HepG2 (cell line): ENCODE results near the gene TTLL13. TPM values are rescaled to one million over a fixed set of nuclear protein-coding genes. Genes with fewer than 3 reads are reported as not detected.

Experiments used
- ATAC-seq: fragments of 200-7000 bp; cut with Tn5 transposase; 3 replicates; pipeline ENCODE4 v1.9.1; 2020; ENCODE audit warnings: mild to moderate bottlenecking, moderate library complexity
- BruUV-seq: library from RNA; stranded (reverse); fragments of 400-500 nt; replicated peaks from 2 replicates; lab custom pipeline; 2021; lab: Mats Ljungman, UMichigan
- CTCF ChIA-PET: fragments of 300-600 bp; formaldehyde crosslinking; extraction: SDS; loops from one replicate; lab custom pipeline; 2021; ENCODE audit warnings: low total read pairs, inconsistent platforms, low intra/inter-chr PET ratio; lab: Yijun Ruan, JAX
- POLR2A ChIA-PET: fragments of 350-600 bp; sonication (Branson Sonifier 250); formaldehyde crosslinking; loops from one replicate; lab custom pipeline; 2020; ENCODE audit warnings: antibody characterized with exemption, inconsistent platforms; lab: Yijun Ruan, JAX
- DNase-seq: peaks from one replicate; pipeline ENCODE4 v3.0.0-alpha.2; 2015; ENCODE audit warnings: low spot score
- FAIRE-seq: peaks from 3 replicates; lab custom pipeline; 2011; peaks lifted over from hg19 to GRCh38; lab: Jason Lieb, UNC
- H2AFZ ChIP-seq: one replicate; pipeline ENCODE4 v1.6.1; 2011; ENCODE audit warnings: low read length, inconsistent platforms
- H3K27ac ChIP-seq: fragments of 300-600 bp; 3 replicates; pipeline ENCODE4 v1.8.0; 2011; ENCODE audit warnings: mixed run types, mild to moderate bottlenecking, mixed read lengths, low read length, inconsistent platforms; ENCODE audit not compliant: insufficient read depth; ENCODE audit errors: extremely low read length
- H3K27me3 ChIP-seq, 2 experiments: fragments of 200-600 bp in 1 of 2; 2 replicates in 1 of 2; 3 replicates in 1 of 2; pipeline versions ENCODE4 v1.6.0 to v1.8.0; 2011; ENCODE audit warnings: low read length in 2 of 2, mild to moderate bottlenecking in 2 of 2, moderate library complexity in 2 of 2, inconsistent platforms in 1 of 2; ENCODE audit not compliant: insufficient read depth in 2 of 2, control insufficient read depth in 1 of 2
- H3K36me3 ChIP-seq, 2 experiments: fragments of 200-600 bp in 1 of 2; replicated peaks in 1 of 2; 2 replicates in 1 of 2; 3 replicates in 1 of 2; pipeline versions ENCODE4 v1.5.1 to v1.8.0; 2011; ENCODE audit warnings: low read length in 2 of 2, inconsistent platforms in 1 of 2; ENCODE audit not compliant: insufficient read depth in 2 of 2, control insufficient read depth in 1 of 2
- H3K4me1 ChIP-seq: 2 replicates; pipeline ENCODE4 v1.5.1; 2012; ENCODE audit warnings: low read length, inconsistent platforms; ENCODE audit not compliant: insufficient read depth
- H3K4me2 ChIP-seq: 2 replicates; pipeline ENCODE4 v1.6.0; 2011; ENCODE audit warnings: low read depth, low read length, inconsistent platforms
- H3K4me3 ChIP-seq, 3 experiments: fragments of 200-600 bp in 1 of 3; sonication (generic), shearing (Covaris generic) in 1 of 3; replicated peaks in 1 of 3; 2 replicates each; pipeline ENCODE4 v1.5.1; 2011 to 2016; ENCODE audit warnings: low read length in 3 of 3, inconsistent platforms in 2 of 3, low read depth in 2 of 3, mild to moderate bottlenecking in 2 of 3, control low read depth in 1 of 3, mixed read lengths in 1 of 3; ENCODE audit not compliant: insufficient read depth in 1 of 3
- H3K79me2 ChIP-seq: one replicate; pipeline ENCODE4 v1.6.1; 2011; ENCODE audit warnings: low read length, inconsistent platforms; ENCODE audit not compliant: insufficient read depth
- H3K9ac ChIP-seq: 2 replicates; pipeline ENCODE4 v1.6.0; 2011; ENCODE audit warnings: mild to moderate bottlenecking, low read depth, low read length, inconsistent platforms; ENCODE audit not compliant: insufficient read depth
- H3K9me3 ChIP-seq: 2 replicates; pipeline ENCODE4 v1.5.1; 2012; ENCODE audit warnings: mild to moderate bottlenecking, low read length
- H4K20me1 ChIP-seq: 2 replicates; pipeline ENCODE4 v1.6.0; 2011; ENCODE audit warnings: inconsistent platforms, mild to moderate bottlenecking, low read length, moderate library complexity; ENCODE audit not compliant: insufficient read depth
- GFI1 ChIP-seq: sonication (generic); formaldehyde crosslinking; IDR thresholded peaks from 2 replicates; pipeline ENCODE4 v1.5.0; 2020; ENCODE audit warnings: missing genetic modification reagents, mild to moderate bottlenecking, borderline replicate concordance
- GRHL1 ChIP-seq: sonication (generic); formaldehyde crosslinking; conservative IDR thresholded peaks from 2 replicates; pipeline ENCODE4 v1.8.0; 2022; ENCODE audit warnings: missing genetic modification reagents
- HIVEP1 ChIP-seq: sonication (generic); formaldehyde crosslinking; IDR thresholded peaks from 2 replicates; pipeline ENCODE4 v1.4.0; 2020; ENCODE audit warnings: mild to moderate bottlenecking, missing genetic modification reagents
- IKZF4 ChIP-seq: sonication (generic); formaldehyde crosslinking; IDR thresholded peaks from 2 replicates; pipeline ENCODE4 v1.5.1; 2020; ENCODE audit warnings: borderline replicate concordance, mild to moderate bottlenecking, low read depth, missing genetic modification reagents; ENCODE audit errors: not compliant biosample characterization
- KAT2B ChIP-seq: fragments of 150-350 bp; IDR thresholded peaks from 2 replicates; pipeline ENCODE4 v1.6.1; 2014; ENCODE audit warnings: low read depth, low read length, borderline replicate concordance
- KDM1A ChIP-seq: IDR thresholded peaks from 2 replicates; pipeline ENCODE4 v1.6.1; 2016; ENCODE audit warnings: missing compliant biosample characterization
- MAFG ChIP-seq: sonication (generic); formaldehyde crosslinking; IDR thresholded peaks from 2 replicates; pipeline ENCODE4 v1.5.1; 2020; ENCODE audit warnings: mild to moderate bottlenecking, missing genetic modification reagents
- MBNL3 ChIP-seq: fragments of 250-450 bp; sonication (Bioruptor Pico); conservative IDR thresholded peaks from 2 replicates; pipeline ENCODE4 v1.8.0; 2022; ENCODE audit warnings: mild to moderate bottlenecking, inconsistent platforms
- MLLT10 ChIP-seq: sonication (generic); formaldehyde crosslinking; IDR thresholded peaks from 2 replicates; pipeline ENCODE4 v1.4.0; 2020; ENCODE audit warnings: missing genetic modification reagents
- NPAS2 ChIP-seq: sonication (generic); formaldehyde crosslinking; IDR thresholded peaks from 2 replicates; pipeline ENCODE4 v1.8.0; 2022; ENCODE audit warnings: mild to moderate bottlenecking, missing genetic modification reagents, borderline replicate concordance
- SALL2 ChIP-seq: sonication (generic); formaldehyde crosslinking; IDR thresholded peaks from 2 replicates; pipeline ENCODE4 v1.8.1; 2023; ENCODE audit warnings: mild to moderate bottlenecking, missing genetic modification reagents, inconsistent platforms
- SOX5 ChIP-seq: IDR thresholded peaks from 2 replicates; pipeline ENCODE4 v1.6.1; 2016; ENCODE audit warnings: borderline replicate concordance
- ZBTB25 ChIP-seq: IDR thresholded peaks from 2 replicates; pipeline ENCODE4 v1.6.1; 2018; ENCODE audit warnings: missing genetic modification reagents
- ZNF256 ChIP-seq: sonication (generic); formaldehyde crosslinking; conservative IDR thresholded peaks from 2 replicates; pipeline ENCODE4 v1.4.0; 2020; ENCODE audit warnings: missing genetic modification reagents
- ZNF646 ChIP-seq: sonication (generic); formaldehyde crosslinking; IDR thresholded peaks from 2 replicates; pipeline ENCODE4 v1.9.0; 2021; ENCODE audit warnings: mild to moderate bottlenecking, missing genetic modification reagents
- ZNF777 ChIP-seq: sonication (generic); formaldehyde crosslinking; IDR thresholded peaks from 2 replicates; pipeline ENCODE4 v1.4.0; 2020; ENCODE audit warnings: missing genetic modification reagents
- WGBS: methylation state at CpG from one replicate; pipeline ENCODE4 v1.1.6; 2017; ENCODE audit warnings: low lambda C conversion rate; 5-methylcytosine and 5-hydroxymethylcytosine counted together
- in situ Hi-C: cut with HindIII; loops from 2 replicates; pipeline ENCODE4 v1.10.0; 2017; ENCODE audit warnings: low pct_unique_long_range_greater_than_20kb; ENCODE audit not compliant: extremely low pct_ligation_motif_present
- intact Hi-C: fragments of 100-400 bp; cut with micrococcal nuclease; formaldehyde crosslinking; loops from one replicate; pipeline ENCODE4 v1.10.0; 2022; ENCODE audit not compliant: unreplicated experiment
- polyA plus RNA-seq, 8 experiments: library from polyadenylated mRNA; depleted of rRNA in 3 of 8; stranded (reverse) in 7 of 8; unstranded in 1 of 8; fragments of >200 nt; fragmentation: Illumina TruSeq in 4 of 8; extraction: Trizol in 4 of 8; gene quantifications; 2 replicates each; pipeline versions ENCODE4 v1.2.1 to v1.2.3, GENCODE V29; 2011 to 2016; ENCODE audit warnings: low read depth in 4 of 8, missing spikeins in 1 of 8, mixed read lengths in 1 of 8; ENCODE audit not compliant: insufficient read depth in 1 of 8
- total RNA-seq, 5 experiments: library from RNA; depleted of rRNA; stranded (reverse); fragments of >200 nt; fragmentation: Illumina TruSeq; extraction: Trizol; gene quantifications; 2 replicates each; pipeline ENCODE4 v1.2.3, GENCODE V29; 2016; ENCODE audit warnings: low read depth in 1 of 5

TTLL13 gene
- total and polyA plus RNA-seq, 2 of the 13 experiments (the other 11 are each of a cell fraction or from before 2014, with no cell fraction given): 0.07 to 0.29 TPM

- ATAC-seq: no peak
- Histone ChIP-seq H3K4me1 (peaks cover 22% of the 10 kb centered on the region), H3K9ac (no peak overlapping the region), H4K20me1 (no peaks in the 10 kb centered on the region), H3K4me2 (no peak overlapping the region), H3K79me2 (no peaks in the 10 kb centered on the region), H3K36me3 (peaks cover 2 to 7% of the 10 kb centered on the region in 2 experiments; a peak in 1 of 5 replicates), H3K4me3 (no peak overlapping the region), H3K27me3 (no peaks in the 10 kb centered on the region), H3K27ac (no peak overlapping the region), H2AFZ (no peak overlapping the region), H3K9me3 (no peaks in the 10 kb centered on the region)
- intact Hi-C loops: no loop called here
- ChIA-PET POLR2A (no interaction called here), CTCF (no interaction called here)
- no TSS peak for BruUV-seq
- TF ChIP-seq ZBTB25 (CRISPR knock-in tag) (no peak), NPAS2 (CRISPR knock-in tag) (no peak), MBNL3 (CRISPR knock-in tag) (no peak), KAT2B (no peak), KDM1A (CRISPR knock-in tag) (no peak), ZNF256 (CRISPR knock-in tag) (no peak), GRHL1 (CRISPR knock-in tag) (no peak), ZNF777 (CRISPR knock-in tag) (no peak), SOX5 (no peak), MAFG (CRISPR knock-in tag) (no peak), IKZF4 (no peak), GFI1 (CRISPR knock-in tag) (no peak), ZNF646 (CRISPR knock-in tag) (no peak), MLLT10 (no peak), SALL2 (CRISPR knock-in tag) (no peak), HIVEP1 (CRISPR knock-in tag) (no peak)
- in situ Hi-C loops: no loop called here
- 95% methylated on average over 12 of the region's 12 CpGs for WGBS
- FAIRE-seq: no peak
- no peak for DNase-seq
Observed at GRCh38 chr15:90213122-90213817, 36.1 kb upstream of the TTLL13 start.
